Measurements from ENCODE around the gene PPP1R3E.

The PPP1R3E gene

GRCh38 chr14:23322568-23323517, 20.2 kb upstream of the PPP1R3E start:
- H3K4me3 ChIP-seq (ENCODE audit: low read depth, low read length), result peak overlapping the region; percentile 98

GRCh38 chr14:23321572-23322547, 19.2 kb upstream of the PPP1R3E start:
- H3K4me3 ChIP-seq (ENCODE audit: low read depth, low read length), result peak overlapping the region; percentile 98

- peak within 1 kb of the TSS; percentile 98 for H3K4me3 ChIP-seq (ENCODE audit: low read depth, low read length)
Measured at GRCh38 chr14:23320584-23321571, 18.2 kb upstream of the PPP1R3E start, which contains the start of gene PABPN1. Gene PABPN1 (plus strand): TSS chr14:23321457. CDS start chr14:23321470, 13 bp downstream.

- peak overlapping the region; percentile 60 for H3K4me3 ChIP-seq (ENCODE audit: low read depth, low read length)
Measured at GRCh38 chr14:23319746-23320583, 17.3 kb upstream of the PPP1R3E start.

- no peak overlapping the region for H3K4me3 ChIP-seq (ENCODE audit: low read depth, low read length)
Measured at GRCh38 chr14:23316300-23316699, 13.6 kb upstream of the PPP1R3E start.

GRCh38 chr14:23310546-23310945, 7.9 kb upstream of the PPP1R3E start:
- H3K4me3 ChIP-seq (ENCODE audit: low read depth, low read length), result no peak overlapping the region

- no peak overlapping the region for H3K4me3 ChIP-seq (ENCODE audit: low read depth, low read length)
Measured at GRCh38 chr14:23308721-23309445, 6.2 kb upstream of the PPP1R3E start.

- H3K4me3 ChIP-seq (ENCODE audit: low read depth, low read length), result peak overlapping the region; percentile 73
Measured at GRCh38 chr14:23307687-23308644, 5.3 kb upstream of the PPP1R3E start.

- H3K4me3 ChIP-seq (ENCODE audit: low read depth, low read length), result peak overlapping the region; percentile 73
Measured at GRCh38 chr14:23307146-23307530, 4.5 kb upstream of the PPP1R3E start.

- peak within 1 kb of the TSS; percentile 73 for H3K4me3 ChIP-seq (ENCODE audit: low read depth, low read length)
Measured at GRCh38 chr14:23306412-23307145, 3.9 kb upstream of the PPP1R3E start, which contains the start of gene BCL2L2. Gene BCL2L2 (plus strand): TSS chr14:23306833. CDS start chr14:23307768, 935 bp downstream.

- H3K4me3 ChIP-seq (ENCODE audit: low read depth, low read length), result peak overlapping the region; percentile 60
Measured at GRCh38 chr14:23301969-23302289, 730 bp downstream of the PPP1R3E start.

- H3K4me3 ChIP-seq (ENCODE audit: low read depth, low read length), result peak overlapping the region; percentile 74
Measured at GRCh38 chr14:23301288-23301968, 1.2 kb downstream of the PPP1R3E start.

GRCh38 chr14:23300687-23301223, 1.9 kb downstream of the PPP1R3E start:
- H3K4me3 ChIP-seq (ENCODE audit: low read depth, low read length), result peak overlapping the region; percentile 55

- peak overlapping the region; percentile 55 for H3K4me3 ChIP-seq (ENCODE audit: low read depth, low read length)
Measured at GRCh38 chr14:23299986-23300686, 2.5 kb downstream of the PPP1R3E start.
